Epithelial cell of proximal tubule (primary cell): ENCODE data around the gene LBH. TPM values are rescaled to one million over a fixed set of nuclear protein-coding genes. Genes with fewer than 3 reads are reported as not detected.

Experiments
- DNase-seq: peaks from one replicate; pipeline ENCODE4 v3.0.0-alpha.2; 2011; ENCODE audit warnings: low read depth
- H3K4me3 ChIP-seq: 2 replicates; pipeline ENCODE4 v1.5.1; 2011; ENCODE audit warnings: low read depth, mild to moderate bottlenecking, low read length
- total RNA-seq: library from RNA; depleted of rRNA; stranded (reverse); fragments of >200 nt; gene quantifications from 2 replicates; pipeline ENCODE4 v1.2.3, GENCODE V29; 2015
- TF ChIP-seq, protein P1 (sequence below): conservative IDR thresholded peaks from 2 replicates; pipeline ENCODE4 v1.5.1; 2012; ENCODE audit warnings: low read depth, mild to moderate bottlenecking, low read length

Gene LBH
- total RNA-seq, 1 donor from 2014 or later = 18.0 TPM

DNA sequence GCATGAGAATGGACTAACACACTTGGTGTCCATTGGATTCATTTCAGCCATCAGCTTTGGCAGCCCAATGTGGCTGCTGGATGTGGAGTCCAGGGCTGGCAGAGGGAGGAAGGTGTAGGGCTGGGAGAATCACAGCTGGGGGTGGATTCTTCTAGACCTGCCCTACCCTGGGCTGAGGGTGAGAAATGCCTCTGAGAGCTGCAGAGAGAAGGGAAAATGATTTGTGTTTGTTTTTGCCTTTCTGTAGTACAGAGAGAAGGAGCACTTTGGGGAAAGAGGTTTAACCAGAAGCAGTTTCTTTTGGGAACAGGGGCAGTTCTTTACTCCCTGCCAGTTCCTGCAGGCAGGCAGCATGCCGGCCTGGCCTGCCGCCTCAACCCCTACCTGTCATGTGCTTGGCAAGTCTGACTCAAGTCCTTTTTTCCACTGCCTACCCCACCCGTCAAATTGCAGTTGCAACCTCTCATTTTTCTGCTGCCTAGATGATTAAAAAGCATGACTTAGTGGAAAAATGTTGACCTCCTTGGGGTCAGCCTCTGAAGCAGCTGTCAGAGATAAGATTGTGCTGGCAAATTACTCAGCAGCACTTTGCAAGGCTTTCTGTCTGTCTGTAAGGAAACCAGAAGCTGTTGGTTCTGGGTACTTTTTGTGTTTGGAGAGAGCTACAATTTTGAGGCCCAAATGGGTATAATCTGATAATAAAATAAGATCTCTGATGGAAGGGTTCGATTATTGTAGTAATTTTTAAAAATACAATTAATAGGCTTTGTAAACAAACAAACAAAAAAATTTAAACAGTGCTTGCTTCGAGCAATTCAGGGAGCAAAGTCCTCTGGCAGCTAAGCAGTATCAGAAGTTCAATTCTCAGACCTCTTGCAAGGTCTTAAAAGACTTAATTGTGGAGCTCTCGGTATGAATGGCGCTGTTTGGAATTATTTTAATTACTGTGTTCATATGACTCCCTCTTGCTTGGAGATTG, 21.7 kb downstream of the LBH start:
- H3K4me3 ChIP-seq = no peak overlapping the region
- TF ChIP-seq, protein P1, sequence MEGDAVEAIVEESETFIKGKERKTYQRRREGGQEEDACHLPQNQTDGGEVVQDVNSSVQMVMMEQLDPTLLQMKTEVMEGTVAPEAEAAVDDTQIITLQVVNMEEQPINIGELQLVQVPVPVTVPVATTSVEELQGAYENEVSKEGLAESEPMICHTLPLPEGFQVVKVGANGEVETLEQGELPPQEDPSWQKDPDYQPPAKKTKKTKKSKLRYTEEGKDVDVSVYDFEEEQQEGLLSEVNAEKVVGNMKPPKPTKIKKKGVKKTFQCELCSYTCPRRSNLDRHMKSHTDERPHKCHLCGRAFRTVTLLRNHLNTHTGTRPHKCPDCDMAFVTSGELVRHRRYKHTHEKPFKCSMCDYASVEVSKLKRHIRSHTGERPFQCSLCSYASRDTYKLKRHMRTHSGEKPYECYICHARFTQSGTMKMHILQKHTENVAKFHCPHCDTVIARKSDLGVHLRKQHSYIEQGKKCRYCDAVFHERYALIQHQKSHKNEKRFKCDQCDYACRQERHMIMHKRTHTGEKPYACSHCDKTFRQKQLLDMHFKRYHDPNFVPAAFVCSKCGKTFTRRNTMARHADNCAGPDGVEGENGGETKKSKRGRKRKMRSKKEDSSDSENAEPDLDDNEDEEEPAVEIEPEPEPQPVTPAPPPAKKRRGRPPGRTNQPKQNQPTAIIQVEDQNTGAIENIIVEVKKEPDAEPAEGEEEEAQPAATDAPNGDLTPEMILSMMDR = no peak
- DNase-seq = peak; percentile 53

DNA sequence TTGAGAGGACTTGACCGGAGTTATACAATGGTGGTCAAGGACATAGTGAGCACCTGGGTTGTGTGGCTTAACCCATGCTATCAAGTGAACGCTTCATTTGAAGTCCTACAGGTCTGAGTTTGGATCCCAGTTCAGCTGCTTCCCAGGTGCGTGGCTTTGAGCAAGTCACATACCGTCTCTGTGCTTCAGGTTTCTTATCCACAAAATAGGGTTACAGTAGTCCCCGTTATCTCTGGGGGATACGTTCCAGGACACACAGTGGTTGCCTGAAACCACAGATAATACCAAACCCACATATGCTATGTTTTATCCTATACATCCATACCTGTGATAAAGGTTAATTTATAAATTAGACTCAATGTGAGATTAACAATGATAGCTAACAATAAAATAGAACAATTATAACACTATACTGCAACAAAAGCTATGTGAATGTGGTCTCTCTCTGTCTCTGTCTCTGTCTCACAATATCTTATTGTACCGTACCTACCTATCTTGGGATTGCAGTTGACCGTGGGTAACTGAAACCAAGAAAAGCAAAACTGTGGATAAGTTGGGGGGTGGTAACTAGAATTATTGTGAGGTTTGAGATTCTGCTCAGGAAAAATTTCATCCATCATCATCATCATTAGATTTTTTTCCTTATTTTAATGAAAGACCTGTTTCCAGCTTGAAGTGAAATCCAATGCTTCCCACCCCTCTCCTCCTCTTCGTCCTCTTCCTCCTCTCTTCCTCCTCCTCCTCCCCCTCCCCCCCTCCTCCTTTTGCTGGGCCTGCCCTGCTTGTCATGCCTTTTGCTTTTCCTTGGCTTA, 22.7 kb downstream of the LBH start:
- no peak for DNase-seq
- TF ChIP-seq, protein P1 = no peak

DNA sequence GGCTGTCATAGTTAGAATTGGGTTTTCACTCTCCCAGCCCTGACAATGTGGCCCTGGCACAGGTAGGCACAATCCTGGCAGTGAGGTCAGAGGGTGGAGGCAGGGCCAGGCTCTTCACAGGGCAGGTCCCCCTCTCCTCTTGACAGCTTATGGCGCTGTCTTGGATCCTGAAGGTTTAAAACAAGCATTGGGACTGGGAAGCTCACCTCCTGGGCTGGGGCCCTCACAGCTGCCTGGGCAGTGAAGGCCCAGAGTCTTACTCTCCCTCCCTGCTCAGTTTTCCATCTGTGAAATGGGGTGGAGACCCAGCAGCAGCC, 23.3 kb downstream of the LBH start:
- no peak overlapping the region for H3K4me3 ChIP-seq
- DNase-seq = no peak
- TF ChIP-seq, protein P1 = no peak

More for the DNA sequence above, 22.7 kb downstream of the LBH start:
- H3K4me3 ChIP-seq = no peak overlapping the region

DNA sequence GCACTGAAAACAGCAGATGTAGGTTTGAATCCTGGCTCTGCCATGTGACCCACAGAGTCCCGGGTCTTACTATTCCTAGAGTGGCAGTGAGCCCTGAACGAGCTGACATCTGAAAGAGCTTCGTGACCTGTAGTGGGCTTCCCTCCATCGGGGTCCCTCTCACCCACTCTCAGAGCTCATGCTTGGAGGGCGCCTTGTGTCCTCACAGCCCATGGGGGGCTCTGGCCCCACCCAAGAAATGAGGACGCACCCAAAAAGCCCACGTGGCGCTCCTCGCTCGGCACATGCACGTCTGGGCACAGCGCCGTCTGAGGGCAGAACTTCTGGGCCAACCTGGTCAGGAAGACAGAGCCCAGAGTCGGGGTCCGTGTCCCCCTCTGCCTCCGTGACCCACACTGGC, 23.7 kb downstream of the LBH start:
- no peak for DNase-seq
- TF ChIP-seq, protein P1 = no peak
- no peak overlapping the region for H3K4me3 ChIP-seq

DNA sequence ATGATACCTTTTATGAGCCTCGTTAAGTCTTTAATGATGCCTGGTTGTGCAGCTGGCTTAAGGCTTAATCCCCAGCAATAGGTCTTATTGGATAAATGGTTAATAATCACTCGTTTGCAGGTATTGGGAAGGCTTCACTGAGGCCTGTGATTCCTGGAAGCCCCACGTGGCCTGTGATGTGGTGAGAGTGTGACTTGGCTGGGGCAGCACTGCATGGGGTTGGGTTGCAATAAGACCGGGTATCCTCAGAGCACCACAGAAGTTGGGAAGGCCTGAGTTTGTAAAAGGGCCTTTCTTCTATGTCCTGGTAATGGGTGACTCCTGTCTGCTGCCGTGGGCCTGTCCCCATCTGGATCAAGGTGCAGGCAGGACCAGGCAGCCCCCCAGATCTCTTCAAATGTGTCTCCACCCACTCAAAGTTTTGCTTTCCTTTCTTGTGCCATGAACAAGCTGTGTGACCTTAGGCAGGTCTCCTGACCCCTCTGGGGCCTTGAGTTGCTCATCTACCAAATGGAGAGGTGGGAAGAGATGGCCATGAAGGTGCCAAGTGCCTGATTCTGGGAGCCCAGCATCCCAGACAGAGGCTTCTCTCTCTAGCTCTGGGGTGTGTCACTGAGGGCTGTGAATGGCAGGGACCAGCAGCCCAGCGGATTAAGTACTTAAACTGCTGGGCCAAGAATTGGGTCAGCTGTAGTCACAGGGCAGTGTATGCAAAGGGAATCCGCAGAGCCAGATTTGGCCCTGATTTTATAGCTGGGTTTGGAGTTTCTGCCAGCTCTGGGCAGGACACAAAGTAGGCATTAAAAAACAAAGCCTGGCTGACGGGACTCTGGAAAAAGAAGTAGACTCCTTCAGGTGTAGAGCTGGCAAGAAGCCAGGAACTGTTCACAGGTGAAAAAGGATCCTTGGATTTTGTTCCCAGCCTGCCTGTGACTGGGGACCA, 24.4 kb downstream of the LBH start:
- TF ChIP-seq, protein P1 = no peak
- no peak overlapping the region for H3K4me3 ChIP-seq
- DNase-seq = no peak

DNA sequence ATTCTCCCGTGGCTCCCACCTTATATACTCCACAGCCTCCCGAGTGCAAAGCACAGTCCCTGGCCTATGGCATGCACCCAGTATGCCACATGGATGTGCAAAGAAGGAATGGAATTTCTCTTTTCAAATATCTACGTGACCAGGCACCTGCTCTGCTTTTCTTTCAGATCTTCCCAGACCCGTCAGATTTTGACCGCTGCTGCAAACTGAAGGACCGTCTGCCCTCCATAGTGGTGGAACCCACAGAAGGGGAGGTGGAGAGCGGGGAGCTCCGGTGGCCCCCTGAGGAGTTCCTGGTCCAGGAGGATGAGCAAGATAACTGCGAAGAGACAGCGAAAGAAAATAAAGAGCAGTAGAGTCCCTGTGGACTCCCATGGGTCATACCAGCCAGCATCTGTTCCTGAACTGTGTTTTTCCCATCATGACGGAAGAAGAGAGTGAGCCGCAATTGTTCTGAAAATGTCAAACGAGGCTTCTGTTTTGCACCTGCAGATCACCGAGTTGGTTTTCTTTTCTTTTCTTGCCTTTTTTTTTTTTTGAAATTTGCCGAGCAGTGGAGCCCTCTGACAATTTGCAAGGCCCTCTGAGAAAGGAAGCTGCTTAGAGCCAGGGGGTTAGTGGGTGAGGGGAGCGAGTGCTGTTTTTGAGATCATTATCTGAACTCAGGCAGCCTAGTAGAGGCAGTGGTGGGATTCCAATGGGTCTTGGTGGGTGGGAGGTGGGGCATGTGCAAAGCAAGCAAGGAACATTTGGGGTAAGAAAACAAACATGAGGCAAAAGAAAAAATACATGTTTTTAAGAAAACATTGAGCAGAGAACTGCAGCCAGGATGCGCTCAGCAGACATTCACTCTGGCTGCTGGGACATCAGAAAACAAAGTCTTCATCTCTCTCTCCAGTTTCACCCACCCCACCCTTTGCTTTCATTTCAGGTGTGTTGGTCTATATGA, 26.2 kb downstream of the LBH start:
- no peak for DNase-seq
- TF ChIP-seq, protein P1 = no peak
- H3K4me3 ChIP-seq = no peak overlapping the region
